ENCODE data around the gene PLEKHA8.
A peak's percentile ranks its signal among the peaks of the same experiment; 100 is the strongest.

PLEKHA8 gene

GRCh38 chr7:30028216-30028748 lies at the start of gene PLEKHA8:
Gene PLEKHA8, plus strand, starts transcription at chr7:30028412. Its CDS starts 351 bp downstream, at chr7:30028763.
- peak; percentile 87 for DNase-seq

GRCh38 chr7:29980151-29980550 lies 48.1 kb upstream of the PLEKHA8 start:
- DNase-seq: no peak

GRCh38 chr7:29987083-29987482 lies 41.1 kb upstream of the PLEKHA8 start:
- peak; percentile 32 for DNase-seq

GRCh38 chr7:29987811-29988317 lies 40.3 kb upstream of the PLEKHA8 start:
- DNase-seq: peak; percentile 90

- DNase-seq: peak; percentile 82
Observed at GRCh38 chr7:29988424-29989256, 39.6 kb upstream of the PLEKHA8 start.

- peak; percentile 63 for DNase-seq
Observed at GRCh38 chr7:29989257-29989995, 38.8 kb upstream of the PLEKHA8 start, which contains the start of gene SCRN1. Gene SCRN1, minus strand, starts transcription at chr7:29989801. Its CDS starts 20,734 bp downstream, at chr7:29969067.

GRCh38 chr7:29990931-29991330 lies 37.3 kb upstream of the PLEKHA8 start:
- DNase-seq: no peak

GRCh38 chr7:29991937-29992336 lies 36.3 kb upstream of the PLEKHA8 start:
- DNase-seq: no peak

- DNase-seq: no peak
Observed at GRCh38 chr7:29993140-29993539, 35.1 kb upstream of the PLEKHA8 start.

GRCh38 chr7:29995652-29996051 lies 32.6 kb upstream of the PLEKHA8 start:
- no peak for DNase-seq

GRCh38 chr7:29996321-29996720 lies 31.9 kb upstream of the PLEKHA8 start:
- no peak for DNase-seq

- no peak for DNase-seq
Observed at GRCh38 chr7:29998489-29998888, 29.7 kb upstream of the PLEKHA8 start.

- DNase-seq: no peak
Observed at GRCh38 chr7:30001998-30002397, 26.2 kb upstream of the PLEKHA8 start.

- no peak for DNase-seq
Observed at GRCh38 chr7:30003098-30003497, 25.1 kb upstream of the PLEKHA8 start.

- DNase-seq: no peak
Observed at GRCh38 chr7:30005464-30005863, 22.7 kb upstream of the PLEKHA8 start.

GRCh38 chr7:30010021-30010420 lies 18.2 kb upstream of the PLEKHA8 start:
- DNase-seq: no peak

- DNase-seq: no peak
Observed at GRCh38 chr7:30012757-30013156, 15.5 kb upstream of the PLEKHA8 start.

GRCh38 chr7:30018451-30018850 lies 9.8 kb upstream of the PLEKHA8 start:
- DNase-seq: no peak

GRCh38 chr7:30019387-30019786 lies 8.8 kb upstream of the PLEKHA8 start:
- no peak for DNase-seq

- no peak for DNase-seq
Observed at GRCh38 chr7:30019960-30020359, 8.3 kb upstream of the PLEKHA8 start.

- no peak for DNase-seq
Observed at GRCh38 chr7:30020535-30020934, 7.7 kb upstream of the PLEKHA8 start.

GRCh38 chr7:30022991-30023390 lies 5.2 kb upstream of the PLEKHA8 start:
- DNase-seq: no peak

GRCh38 chr7:30023524-30023923 lies 4.7 kb upstream of the PLEKHA8 start:
- DNase-seq: no peak

All from fibroblast of skin of right quadriceps (primary cell).